HG03575 (cell line): ENCODE results near the gene GPR107.

Experiments
- ATAC-seq: cut with Tn5 transposase; IDR thresholded peaks from one replicate; pipeline ENCODE4 v1.9.1; 2021; ENCODE audit not compliant: unreplicated experiment, insufficient number of reproducible peaks, low FRiP score; ENCODE audit errors: extremely low read depth

The GPR107 gene

DNA sequence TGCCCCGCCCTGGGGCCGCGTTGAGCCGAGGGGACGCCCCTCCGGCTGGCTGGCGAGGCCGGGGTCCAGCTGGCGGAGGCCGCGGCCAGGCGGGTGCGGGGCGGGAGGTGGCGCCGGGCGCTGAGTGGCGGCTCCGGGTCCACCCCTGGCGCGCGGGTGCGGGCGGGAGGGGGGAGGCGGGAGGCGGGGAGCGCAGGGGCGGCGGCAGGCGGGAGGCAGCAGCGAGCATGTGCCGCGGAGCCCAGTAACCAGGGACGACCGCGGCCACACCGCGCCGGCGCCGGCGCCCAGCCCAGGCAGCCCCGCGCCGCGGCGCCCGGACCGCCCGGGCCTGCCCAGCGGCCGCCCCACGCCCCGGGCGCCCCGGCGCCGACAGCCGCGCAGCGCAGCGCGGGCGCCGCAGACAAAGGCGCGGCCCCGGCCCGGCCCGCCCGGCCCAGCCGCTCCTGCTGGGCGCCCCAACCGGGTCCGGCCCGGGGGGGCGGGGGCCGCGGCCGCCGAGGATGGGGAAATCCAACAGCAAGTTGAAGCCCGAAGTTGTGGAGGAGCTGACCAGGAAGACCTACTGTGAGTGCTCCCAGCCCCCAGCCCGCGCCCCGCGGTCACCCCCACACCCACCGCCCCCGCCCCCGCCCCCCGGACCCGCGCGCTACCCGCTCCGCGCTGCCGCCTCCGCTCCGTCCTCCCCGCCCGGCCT, 118.6 kb downstream of the GPR107 start, which contains the start of gene NCS1:
Gene NCS1 (plus strand): TSS at position 244 of the 697 bp plus-strand sequence. CDS start 260 bp downstream, at position 504.
- no peak for ATAC-seq

DNA sequence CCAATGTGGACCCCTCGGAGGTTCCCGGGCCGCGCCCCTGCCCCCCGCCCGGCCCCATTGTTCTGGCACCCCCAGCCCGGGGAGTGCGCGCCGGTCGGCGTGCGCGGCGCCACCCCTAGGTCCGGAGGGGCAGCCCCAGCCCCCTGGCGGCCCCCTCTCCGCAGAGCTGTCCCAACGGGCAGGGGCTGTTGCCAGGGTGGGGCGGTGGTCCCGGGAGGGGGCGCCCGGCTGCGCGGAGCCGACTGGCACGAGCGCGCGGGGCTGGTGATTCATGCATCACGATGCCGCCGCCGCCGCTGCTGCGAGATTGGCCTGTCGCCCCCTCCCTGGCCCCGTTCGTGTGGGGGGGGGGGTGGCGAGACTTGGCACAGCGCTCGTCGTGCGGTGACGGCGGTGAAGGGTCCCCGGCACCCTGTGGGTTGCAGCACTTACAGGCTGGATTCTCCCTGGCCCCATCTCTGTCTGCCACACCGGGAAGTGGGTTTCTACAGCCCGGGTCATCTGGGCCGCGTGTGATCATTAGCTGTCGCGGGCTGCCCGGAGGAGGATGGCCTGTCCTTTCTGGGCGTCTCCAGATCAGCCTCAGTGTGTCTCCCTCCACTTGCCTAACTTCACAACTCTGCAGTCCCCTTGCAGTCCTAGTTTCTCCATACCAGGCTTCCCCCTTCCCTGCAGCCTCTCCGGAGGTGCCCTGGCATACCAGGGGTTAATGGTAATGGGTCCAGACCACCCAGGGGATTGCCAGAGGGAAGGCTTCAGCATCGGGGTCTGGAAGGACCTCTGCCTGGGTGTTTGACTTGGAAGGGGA, 119.4 kb downstream of the GPR107 start:
- no peak for ATAC-seq

DNA sequence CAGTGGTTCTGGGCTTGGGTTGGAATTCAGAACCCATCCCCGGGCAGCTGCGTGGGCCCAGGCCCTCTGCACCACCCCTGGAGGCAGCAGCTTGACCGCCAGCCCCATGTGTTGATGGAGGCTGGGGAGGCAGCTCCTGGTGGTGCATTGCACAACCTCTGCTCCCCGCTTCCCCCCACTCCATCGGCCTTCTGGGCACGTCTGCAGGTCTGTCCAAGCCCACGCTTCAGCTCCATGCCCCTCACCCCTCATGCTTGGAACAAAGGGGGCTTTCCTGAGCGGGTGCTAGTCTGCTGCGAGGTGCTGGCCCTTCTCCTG, 119.9 kb downstream of the GPR107 start:
- no peak for ATAC-seq

DNA sequence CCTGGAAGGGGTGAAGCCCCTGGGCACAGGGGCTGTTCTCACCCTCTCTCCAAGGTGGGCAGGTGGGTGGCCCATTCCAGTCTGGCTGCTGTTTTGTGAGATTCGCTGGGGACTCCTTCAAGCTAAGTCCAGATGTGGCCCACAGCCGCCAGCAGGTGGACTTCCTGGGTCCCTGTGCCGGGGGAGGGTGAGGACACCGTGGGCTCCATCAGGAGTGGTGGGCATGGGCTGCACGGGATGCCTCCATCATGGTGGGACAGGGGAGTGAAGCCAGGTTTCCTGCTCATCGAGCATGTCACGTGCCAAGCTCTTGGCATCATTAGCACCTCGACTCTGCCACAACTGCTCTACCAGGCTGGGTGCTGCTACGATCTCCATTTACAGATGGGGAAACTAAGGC, 120.3 kb downstream of the GPR107 start:
- ATAC-seq, result no peak

DNA sequence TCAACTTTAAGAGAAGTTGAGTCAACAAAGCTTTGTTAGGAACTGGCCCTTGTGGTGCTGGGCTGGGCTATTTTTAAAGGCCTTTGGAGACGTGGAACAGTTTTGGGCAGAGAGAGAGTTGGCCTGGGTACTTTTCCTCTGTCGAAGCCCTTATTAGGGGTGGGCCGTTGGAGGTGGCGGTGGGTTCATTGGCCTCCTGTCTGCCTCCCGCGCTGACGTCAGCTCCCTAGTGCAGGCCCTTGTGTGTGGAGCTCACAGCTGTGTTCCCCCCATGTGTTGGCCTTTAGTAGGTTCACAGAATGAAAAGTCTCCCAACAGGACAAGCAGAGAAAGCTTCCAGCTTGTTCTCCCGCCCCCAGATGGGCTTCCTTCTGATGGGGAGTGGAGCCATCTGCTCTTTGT, 121.2 kb downstream of the GPR107 start:
- no peak for ATAC-seq

DNA sequence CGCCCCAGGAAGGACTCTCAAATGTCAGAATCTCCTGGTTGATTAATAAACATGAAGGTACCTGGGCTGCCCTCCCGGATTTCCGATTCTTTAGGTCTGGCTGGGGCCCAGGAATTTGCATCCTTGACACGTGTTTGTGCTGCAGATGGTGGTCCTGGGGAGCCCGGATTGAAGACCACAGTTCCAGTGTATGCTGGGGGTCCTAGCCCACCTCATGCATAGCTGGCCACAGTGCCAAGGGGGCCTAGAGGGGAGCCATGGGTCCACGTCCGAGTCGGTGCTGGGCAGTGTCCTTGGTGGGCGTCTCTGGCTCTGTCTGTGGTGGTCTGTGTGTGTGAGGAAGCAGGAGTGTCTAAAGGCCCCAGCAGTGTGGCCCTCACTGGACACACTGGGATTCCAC, 121.6 kb downstream of the GPR107 start:
- ATAC-seq, result no peak

DNA sequence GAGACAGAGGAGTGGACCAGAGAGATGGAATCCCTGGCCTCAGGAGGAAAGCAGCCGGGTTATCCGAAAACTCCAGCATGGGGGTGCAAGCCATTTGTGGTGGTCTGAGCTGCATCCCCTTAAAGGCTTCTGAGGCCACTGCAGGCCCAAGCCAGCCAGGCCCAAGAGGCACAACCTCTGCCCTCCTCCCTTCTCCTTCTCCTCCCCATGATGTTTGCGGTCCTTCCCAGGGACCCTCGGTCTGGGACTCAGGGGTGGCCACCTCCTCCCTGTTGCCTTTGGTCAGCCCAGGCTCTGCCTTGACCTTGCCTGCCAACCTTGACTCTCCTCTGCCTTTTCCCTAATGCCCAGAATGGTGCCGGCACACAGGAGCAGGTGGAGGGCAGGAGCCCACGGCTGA, 123.1 kb downstream of the GPR107 start:
- no peak for ATAC-seq

DNA sequence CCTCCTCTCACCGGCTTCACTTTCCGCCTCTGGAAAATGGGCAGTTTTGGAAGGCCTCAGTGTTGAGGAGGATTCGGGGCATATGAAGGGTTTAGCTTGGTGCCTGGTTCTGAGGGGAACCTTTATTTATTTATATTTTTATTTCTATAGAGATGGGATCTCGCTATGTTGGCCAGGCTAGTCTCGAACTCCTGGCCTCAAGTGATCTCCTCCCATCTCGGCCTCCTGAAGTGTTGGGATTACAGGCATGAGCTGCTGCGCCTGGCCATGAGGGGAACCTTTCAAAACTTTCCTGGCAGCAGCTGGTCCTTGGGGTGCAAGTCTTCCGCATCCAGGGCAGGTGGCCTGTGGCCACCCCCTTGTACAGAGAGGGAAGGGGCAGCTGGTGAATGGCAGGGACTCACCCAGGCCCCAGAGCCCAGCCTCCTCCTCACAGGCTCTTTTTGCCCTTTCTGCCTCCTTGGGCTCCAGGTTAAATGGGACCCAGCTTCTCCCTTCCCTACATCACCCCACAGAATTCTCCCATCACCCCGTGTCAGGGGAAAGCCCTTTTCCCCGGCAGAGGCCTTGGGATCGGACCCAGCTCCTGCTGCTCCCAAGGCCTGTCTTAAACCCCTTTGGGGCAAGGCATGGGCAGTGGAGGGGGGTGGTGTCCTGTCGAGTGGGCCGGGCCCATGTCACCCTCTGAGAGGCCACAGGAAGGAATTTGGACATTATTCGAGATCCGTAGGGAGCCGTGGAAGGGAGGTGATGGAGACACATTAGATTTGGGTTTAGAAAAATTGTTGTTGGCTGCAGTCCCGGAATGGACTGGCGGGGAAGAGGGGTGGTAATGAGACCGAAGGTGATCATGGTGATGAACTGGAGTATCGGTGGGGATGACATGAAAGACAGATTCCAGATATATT, 124.4 kb downstream of the GPR107 start:
- ATAC-seq, result no peak

DNA sequence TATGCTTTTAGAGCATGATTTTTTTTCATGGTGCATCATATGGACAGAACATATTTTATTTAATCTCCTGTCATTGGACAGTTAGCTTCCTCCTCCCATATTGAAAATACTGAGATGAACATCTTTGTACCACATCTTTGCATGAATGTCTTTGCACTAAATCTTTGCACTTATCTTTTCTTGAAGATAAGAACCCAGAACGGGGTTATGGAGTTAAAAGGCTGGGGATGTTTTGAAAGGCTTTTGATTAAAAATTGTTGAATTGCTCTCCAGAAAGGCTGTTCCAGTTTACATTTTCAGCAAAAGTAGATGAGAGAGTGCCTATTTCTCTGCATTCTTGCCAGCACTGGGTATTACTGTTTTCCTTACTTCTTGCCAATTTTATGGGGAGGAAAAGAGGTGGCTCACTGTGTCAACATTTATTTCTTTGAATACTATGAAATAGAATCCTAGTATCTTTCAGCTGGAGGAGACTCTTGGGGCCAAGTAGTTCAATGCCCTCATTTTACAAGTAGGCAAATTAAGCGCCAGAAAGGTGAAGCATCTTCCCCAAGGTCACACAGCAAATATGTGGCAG, 125.7 kb downstream of the GPR107 start:
- no peak for ATAC-seq

DNA sequence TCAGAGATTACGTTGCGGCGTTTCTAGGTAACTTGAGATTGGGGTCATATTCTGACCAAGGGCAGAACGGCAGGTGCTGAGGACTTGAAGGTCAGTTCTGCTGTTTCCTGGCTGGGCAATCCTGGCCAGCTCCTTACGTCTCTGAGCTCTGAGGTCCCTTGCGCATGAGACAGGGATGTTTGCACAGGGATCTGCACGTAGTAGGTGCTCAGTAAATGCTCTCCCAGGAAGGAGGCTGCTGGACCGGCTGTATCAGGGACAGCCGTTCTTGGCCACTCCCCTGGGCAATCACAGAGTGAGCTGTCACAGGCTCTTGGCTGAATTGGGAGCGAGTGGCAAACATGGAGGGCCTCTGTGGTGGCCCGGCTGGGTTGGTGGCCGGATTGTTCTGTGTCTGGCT, 126.8 kb downstream of the GPR107 start:
- no peak for ATAC-seq

DNA sequence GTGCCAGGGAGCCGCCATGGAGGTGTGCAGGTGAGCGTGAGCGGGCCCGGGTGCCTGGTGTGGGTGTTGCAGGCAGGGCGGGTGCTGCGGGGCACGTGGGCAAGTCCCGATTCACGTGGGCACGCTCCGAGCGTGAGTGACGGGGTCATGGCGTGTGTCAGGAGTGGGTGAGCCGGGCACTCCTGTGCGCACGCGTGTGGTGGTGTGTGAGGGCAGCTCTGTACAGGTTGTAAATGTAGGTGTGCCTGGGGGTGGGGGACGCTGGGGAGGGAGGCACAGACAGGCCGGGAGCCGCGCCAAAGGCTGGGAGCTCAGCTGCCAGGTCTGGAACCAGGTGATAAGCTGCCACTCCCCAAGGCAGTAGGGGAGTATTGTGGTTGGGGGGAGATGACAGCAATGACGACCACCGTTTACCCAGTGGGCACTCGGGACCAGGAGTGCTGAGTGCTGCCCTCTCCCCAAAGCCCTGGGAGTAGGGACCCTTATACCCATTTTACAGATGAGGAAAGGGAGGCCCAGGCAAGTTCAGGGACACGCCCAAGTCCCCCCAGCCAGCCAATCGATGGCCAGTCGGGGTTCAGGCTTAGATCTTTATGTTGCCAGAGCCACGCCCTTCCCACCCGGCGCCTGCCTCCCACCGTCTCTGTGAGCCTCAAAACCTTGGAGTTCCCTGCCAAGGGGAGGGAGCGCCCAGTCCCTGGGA, 128.1 kb downstream of the GPR107 start:
- no peak for ATAC-seq

DNA sequence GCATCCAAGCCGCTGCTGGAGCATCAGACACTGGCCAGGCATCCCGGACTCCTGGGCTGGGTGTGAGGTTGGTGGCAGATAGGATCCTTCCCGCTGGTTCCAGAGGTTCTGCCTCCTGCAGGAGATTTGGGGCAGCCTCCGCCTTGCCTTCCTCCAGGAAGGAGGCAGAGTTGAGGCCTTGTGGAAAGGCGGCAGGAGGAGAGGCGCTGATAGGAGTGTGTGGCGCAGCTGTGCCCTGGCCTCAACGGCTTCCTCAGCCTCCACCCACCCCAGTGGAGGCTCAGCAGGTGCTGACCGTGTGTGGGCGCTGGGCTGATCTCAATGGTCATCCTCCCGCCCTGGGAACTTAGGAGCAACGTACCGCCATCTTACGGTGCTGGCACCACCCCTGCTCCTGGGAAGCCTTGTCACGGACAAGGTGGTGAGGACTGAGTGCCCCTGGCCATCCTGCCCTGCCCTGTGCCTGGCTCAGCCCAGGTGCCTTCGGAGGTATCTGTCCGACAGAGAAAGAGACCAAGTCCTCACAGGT, 128.7 kb downstream of the GPR107 start:
- ATAC-seq, result no peak

DNA sequence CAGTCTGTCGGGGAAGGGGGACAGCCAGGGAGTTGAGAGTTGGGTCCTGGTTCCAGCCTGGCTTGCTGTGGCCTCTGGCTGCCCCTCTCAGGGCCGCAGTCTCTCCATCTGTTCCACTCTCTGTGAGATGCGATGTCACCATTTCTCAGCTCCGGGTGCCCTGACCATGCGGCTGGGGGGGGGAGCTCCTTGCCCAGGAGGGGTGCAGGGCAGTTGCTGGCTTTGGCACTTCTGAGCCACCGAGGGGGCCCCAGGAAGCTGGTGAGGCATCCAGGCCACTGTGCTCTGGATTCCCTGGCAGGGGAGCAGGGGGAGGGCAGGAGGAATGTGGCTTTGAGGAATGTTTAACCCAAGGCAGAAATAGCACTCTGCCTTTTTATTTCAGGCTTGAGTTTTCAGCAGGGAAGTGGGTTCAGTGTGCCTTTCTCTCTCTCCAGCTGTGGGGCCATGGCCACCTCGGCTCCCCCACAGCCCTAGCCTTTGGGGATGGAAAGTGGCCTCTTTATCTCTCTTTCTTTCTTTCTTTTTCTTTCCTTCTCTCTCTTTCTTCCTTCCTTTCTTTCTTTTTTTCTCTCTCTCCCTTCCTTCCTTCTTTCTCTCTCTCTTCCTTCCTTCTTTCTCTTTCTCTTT, 129.5 kb downstream of the GPR107 start:
- no peak for ATAC-seq

DNA sequence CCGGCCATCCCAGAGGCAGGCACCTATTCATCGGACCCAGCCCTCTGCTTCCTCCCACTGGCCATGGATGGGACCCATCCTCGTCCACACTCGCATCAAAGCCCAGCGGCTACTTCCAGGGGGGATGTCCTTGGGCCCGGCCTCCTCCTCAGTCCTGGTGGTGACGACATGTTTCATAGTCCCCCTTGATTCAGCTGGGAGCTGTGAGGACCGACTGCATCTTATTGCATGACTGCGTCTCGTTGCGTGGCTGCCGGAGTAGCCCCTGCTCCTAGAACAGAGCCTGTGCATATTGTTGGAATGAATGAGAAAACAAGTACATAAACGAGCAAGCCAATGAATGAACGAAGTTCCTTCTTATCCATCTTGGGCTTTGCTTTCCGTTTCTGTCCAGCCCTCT, 131.3 kb downstream of the GPR107 start:
- no peak for ATAC-seq

DNA sequence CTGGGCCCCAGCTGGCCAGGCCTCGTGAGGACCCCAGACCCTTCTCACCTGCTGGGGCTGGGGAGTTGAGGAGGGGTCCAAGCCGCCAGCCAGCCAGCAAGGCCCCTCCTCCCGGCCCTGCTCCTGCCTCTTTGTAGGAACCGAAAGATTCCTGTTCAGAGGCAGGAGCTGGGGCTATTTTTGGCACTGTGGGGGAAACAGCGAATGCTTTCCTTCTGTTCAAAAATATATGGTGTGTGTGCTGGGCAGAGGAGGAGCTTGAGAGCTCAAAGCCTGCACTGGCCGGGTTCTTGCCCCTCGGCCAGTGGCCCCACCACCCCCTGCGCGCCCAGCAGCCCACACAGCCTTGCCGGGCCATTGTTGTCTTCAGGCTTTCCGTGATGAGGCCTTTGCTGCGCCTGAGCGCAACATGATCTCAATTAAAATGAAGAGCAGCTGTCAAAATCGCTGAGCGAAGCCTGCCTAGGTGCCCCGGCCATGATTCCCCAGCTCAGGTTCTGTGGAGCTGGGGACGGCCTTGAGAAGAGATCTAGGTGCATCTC, 131.9 kb downstream of the GPR107 start:
- no peak for ATAC-seq

DNA sequence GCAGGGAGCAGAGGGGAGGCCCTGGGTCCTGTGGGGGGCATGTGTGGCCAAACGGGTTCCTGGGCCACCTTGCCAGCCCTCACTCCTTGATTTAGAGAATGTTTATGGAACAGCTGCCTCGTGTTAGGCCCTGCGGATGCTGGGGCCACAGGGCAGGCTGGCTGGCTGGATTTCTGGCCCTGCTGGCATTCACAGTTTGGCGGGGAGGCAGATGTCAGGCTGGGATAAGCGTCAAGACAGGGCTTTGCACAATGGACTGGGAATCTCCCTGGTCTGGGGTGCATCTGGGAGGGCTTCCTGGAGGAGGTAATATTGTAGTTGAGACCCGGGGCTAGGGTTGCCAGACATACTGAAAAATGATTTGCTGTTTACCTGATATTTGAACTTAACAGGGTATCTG, 132.3 kb downstream of the GPR107 start:
- no peak for ATAC-seq

DNA sequence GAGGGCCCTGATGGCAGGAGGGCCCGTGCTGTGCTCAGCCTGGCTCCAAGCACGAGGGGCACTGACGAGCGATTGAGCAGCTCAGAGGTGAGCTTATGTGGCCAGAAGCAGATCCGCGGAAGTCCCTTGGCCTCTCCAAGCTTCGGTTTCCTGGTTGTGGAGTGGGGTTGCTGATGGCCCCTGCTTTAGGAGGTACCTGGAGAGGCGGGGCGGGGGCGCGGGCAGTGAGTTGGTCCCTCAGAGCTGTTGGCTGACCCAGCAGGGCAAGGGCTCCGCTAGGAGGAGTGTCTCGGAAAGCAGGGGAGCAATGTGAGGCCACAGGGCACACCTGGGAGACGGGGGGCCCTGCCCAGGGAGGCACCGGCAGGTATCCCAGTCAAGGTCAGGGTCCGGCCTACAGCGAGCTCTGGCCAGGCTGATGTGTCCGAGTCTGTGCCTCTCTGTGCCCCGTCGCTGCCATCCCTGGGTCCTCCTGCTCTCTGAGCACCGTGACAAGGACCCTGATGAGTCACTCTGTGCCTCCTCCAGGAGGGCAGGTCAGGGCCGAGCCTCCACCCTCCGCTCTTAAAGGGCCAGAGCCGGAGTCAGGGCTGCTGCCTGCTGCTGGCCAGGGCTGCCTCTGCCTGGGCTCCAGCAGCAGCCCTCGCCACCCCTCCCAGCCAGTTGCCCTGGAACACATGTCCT, 133.3 kb downstream of the GPR107 start:
- no peak for ATAC-seq
